HG03575 (cell line): ENCODE data around the gene NELFB.

Experiments
- ATAC-seq: cut with Tn5 transposase; IDR thresholded peaks from one replicate; pipeline ENCODE4 v1.9.1; 2021; ENCODE audit not compliant: unreplicated experiment, insufficient number of reproducible peaks, low FRiP score; ENCODE audit errors: extremely low read depth

Gene NELFB

DNA sequence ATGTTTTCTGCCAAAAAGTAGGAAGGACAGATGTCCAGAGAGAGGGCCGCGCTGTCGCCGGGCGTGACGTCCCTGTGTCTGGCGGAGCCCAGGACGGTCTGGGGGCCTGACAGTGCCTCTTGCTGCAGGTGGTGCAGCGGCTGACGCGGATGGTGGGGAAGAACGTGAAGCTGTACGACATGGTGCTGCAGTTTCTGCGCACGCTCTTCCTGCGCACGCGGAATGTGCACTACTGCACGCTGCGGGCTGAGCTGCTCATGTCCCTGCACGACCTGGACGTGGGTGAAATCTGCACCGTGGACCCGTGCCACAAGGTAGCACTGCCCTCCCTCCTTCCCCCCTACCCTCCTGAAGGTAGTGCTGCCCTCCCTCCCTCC lies 7.8 kb downstream of the NELFB start:
- no peak for ATAC-seq

DNA sequence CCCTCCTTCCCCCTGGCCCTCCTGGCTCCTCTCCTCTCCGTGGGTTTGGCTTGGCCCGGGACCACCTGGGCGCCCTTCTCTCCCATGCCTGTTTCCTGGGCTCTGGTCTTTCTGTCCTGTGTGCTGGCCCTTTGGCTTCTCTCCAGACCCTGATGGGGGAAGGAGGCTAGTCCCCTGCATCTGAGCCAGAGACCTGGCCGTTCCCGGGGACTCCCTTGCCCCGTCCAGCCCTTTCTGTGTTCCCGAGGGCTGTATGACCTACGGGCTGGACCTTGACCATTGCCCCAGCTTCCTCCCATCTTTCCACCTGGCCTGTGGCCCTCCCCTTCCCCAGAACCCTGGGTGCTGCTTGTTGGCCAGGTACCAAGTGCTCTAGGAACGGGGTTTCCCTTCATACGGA lies 8.4 kb downstream of the NELFB start:
- ATAC-seq = no peak

- no peak for ATAC-seq
Measured at GRCh38 chr9:137264067-137264466, 8.9 kb downstream of the NELFB start.

- ATAC-seq = no peak
Measured at GRCh38 chr9:137265496-137266161, 10.5 kb downstream of the NELFB start.

- no peak for ATAC-seq
Measured at GRCh38 chr9:137266162-137266527, 11.0 kb downstream of the NELFB start.

DNA sequence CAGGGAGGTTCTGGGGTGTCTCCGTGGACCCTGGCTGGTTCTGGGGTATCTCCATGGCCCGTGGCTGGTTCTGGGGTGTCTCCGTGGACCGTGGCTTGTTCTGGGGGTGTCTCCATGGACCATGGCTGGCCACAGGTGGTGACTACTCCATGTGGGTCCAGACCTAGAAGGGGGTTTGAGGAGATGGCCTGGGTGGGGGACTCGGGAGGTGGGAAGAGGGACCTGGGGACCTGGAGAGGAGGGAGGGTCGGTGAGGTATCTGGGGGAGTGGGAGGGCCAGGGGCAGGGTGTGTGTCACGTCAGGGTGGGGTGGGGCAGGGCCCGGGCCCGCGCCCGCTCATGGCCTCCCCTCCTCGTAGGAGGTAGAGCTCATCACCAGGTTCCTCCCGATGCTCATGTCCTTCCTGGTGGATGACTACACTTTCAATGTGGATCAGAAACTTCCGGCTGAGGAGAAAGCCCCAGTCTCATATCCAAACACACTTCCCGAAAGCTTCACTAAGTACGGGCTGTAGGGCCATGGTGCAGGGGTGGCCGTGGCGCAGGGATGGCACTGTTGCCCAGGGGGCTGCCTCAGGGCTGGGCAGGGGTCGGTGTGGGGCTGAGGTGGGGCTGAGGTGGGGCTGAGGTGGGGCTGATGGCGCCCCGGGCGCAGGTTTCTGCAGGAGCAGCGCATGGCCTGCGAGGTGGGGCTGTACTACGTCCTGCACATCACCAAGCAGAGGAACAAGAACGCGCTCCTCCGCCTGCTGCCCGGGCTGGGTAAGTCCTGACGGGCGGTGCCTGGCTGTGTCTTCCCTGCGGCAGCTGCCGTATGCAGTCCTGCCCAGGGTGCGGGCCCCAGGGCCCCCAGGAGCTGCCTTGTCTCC lies 11.7 kb downstream of the NELFB start:
- ATAC-seq = no peak

- ATAC-seq = no peak
Measured at GRCh38 chr9:137267933-137268355, 12.8 kb downstream of the NELFB start.

DNA sequence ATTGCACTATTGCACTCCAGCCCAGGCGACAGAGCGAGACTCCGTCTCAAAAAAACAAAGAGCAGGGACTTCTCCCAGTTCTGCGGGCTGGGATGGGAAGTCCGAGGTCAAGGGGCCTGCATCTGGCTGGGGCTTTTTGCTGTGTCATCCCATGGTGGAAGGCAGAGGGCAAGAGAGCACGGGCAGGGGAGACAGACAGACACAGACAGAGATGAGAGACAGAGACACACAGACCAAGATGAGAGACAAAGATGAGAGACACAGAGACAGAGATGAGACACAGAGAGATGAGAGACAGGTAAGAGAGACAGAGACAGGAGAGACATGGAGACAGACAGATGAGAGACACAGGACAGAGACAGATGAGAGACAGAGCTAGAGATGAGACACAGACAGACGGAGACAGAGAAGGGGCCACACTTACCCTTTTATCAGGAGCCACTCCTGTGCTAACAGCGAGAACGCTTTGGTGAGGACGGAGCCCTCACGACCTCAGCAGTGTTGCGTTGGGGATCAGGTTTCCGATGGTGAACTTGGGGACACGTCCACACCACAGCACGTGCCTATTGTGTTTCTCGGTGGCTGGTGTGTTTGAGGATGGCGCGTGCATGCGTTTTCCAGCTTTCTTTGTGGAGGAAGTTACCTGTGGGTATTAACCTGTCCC lies 13.5 kb downstream of the NELFB start:
- ATAC-seq = no peak

DNA sequence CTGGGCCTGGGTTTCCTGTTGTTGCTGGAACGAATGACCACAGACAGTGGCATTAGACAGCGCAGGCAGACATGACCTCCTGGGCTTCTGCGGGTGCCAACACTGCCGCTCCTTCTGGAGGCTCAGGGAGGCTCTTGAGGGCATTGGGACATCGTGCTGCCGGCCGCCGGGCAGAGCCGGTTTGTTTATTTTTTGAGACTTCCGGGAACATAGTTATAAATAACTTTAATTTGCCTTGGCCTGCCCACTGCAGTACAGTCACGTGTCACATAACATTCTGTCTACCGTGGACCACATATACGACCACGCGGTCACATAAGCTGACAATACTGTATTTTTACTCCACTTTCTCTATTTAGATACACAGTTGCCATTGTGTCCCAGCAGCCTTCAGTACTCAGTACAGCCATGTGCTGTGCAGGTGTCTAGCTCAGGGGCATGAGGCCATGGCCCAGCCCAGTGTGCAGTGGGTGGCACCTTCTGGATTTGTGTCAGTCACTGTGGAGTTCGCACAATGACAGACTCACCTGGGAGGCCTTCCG lies 14.2 kb downstream of the NELFB start:
- no peak for ATAC-seq

DNA sequence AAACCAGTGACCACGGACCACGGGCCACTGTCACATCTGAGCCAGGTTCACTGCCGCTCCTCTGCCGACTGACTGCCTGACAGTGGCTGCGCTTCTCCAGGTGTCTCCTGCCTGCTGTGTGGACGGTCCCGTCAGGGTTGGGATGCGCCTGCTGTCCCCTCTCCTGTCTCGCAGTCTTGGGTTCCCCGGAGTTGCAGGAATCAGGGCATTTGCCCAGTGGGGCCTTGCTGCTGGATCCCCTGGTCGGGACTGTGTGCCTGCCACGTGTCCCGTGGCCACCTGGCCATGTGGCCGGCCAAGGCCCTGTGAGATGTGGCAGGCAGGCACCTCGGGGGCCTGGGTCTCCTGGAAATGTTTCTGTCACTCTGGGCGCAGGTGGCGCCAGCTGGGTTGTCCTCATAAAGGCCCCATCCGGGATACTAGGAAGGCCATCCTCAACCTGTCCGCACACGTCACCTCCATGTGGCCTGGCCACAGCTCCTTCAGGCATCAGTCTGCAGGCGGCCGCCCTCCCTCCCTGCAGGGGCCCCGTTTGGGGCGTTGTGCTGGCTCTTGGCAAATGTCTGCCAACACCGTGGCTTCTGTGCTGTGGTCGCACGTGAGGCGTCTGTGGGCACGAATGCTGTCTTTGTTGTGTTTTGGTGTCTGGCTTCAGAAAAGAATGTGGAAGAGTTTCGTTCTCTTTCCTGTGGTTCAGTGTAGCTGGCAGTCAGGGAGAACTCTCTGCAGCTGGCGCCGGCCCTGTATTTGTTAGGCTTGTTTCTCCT lies 16.0 kb downstream of the NELFB start:
- ATAC-seq = no peak

DNA sequence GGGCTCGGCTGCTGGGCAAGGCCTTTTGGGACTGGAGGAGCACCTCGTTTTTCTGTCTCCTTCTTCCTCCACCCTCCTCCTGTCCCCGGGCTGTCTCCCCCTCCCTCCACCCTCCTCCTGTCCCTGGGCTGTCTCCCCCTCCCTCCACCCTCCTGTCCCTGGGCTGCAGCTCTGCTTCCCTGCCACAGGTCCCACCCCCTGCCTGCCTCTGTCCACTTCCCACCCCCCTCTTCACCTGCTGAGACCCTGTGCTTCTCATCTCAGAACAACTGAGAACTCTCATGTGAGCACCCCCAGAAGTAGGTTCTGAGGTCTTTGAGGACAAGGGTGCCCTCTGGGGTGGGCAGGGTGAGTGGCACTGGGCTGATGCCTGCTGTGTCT lies 16.6 kb downstream of the NELFB start:
- no peak for ATAC-seq

- ATAC-seq = no peak
Measured at GRCh38 chr9:137272241-137273094, 17.3 kb downstream of the NELFB start.

DNA sequence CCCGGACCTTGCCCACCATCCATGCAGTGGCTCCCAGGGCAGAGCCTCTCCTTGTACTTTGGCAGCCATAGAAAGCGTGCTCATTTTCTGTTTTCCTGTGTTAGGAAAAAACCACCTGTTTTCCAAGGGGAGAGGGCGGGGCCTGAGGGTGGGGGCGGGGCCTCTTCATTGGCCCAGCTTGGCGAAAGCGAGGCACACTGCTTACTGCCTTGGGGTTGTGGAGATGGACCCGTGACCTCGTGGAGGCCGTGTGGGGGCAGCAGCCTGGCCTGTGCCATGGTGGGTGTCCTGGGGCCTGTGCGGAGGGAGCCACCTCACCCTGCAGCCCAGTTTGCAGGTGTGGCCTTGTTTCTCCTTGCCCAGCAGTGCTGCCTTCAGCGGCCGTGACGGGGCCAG lies 18.0 kb downstream of the NELFB start:
- no peak for ATAC-seq

DNA sequence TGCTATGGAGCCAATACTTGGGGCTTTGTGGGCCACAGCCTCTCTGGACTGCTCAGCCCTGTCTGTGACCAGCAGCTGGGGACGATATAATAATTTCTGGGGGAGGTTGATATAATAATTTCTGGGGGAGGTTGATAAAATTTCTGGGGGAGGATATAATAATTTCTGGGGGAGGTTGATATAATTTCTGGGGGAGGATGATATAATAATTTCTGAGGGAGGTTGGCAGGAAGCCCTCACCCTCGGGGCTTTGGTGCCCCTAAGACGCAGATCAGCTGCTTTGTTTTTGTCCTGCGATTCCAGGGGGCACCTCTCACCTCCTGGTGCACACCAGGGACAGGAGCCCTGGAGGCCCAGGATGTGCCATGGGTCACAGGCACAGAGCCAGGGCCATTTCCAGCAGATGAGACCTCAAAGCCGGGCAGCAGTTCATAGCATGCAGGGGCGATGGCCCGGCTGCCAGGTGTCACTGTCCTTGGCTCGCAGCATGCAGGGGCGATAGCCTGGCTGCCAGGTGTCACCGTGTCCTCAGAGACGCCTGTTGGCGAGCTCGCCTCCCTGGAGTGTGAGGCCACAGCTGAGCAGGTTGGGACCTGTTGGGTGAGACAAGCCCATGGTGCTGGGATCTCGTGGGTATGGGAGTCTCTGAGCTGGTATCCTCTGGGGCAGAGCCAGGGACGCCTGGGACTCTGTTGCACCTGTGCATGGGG lies 18.6 kb downstream of the NELFB start:
- ATAC-seq = no peak

GRCh38 chr9:137275203-137275587 lies 20.1 kb downstream of the NELFB start:
- ATAC-seq = no peak

GRCh38 chr9:137275588-137276472 lies 20.7 kb downstream of the NELFB start:
- ATAC-seq = no peak
